ENCODE data around the gene RAB7B. TPM values are rescaled to one million over a fixed set of nuclear protein-coding genes. Genes with fewer than 3 reads are reported as not detected.

The RAB7B gene
- total and polyA plus RNA-seq, 2 experiments from 2014 or later, result 7.1 to 7.6 TPM

- WGBS, 2 experiments (ENCODE audit: low coverage in 1 of 2, low lambda C conversion rate in 2 of 2, missing lambda C conversion rate in 2 of 2), result 20 to 23% methylated on average over 6 to 7 of the region's 7 CpGs
- Histone ChIP-seq H3K4me1 (ENCODE audit: insufficient read depth) (peaks cover 15% of the 10 kb centered on the region), H3K36me3 (ENCODE audit: low read depth) (no peaks in the 10 kb centered on the region), H3K79me2 (ENCODE audit: insufficient read depth) (no peaks in the 10 kb centered on the region), H3F3A (ENCODE audit: insufficient read depth) (0 out of 2 replicates have a peak, but pooled peaks cover 3% of the 10 kb centered on the region), H3K9me2 (ENCODE audit: insufficient read depth) (no peaks in the 10 kb centered on the region), H2AFZ (no peak overlapping the region), H3K27me3 (replicated peaks; ENCODE audit: insufficient read depth) (peaks cover 5% of the 10 kb centered on the region), H3K27ac (no peak overlapping the region), H3K4me3 (no peak overlapping the region), H4K20me1 (ENCODE audit: insufficient read depth) (no peaks in the 10 kb centered on the region), H3K9ac (no peak overlapping the region), H3K4me2 (ENCODE audit: unreplicated experiment) (no peak overlapping the region), H3K9me3 (ENCODE audit: low read depth) (no peaks in the 10 kb centered on the region)
- TF ChIP-seq EZH2phosphoT487 (IDR thresholded peaks at IDR 0.05; ENCODE audit: insufficient read depth, low read depth), result no peak
- TF ChIP-seq EZH2 (IDR thresholded peaks at IDR 0.05; ENCODE audit: insufficient read depth, poor library complexity, severe bottlenecking), result no peak
- DNase-seq, result no peak
- in situ Hi-C loops (cut with MboI), result no loop called here
These were observed 63.4 kb downstream of the RAB7B start for GRCh38 chr1:205939690-205940330.

DNA sequence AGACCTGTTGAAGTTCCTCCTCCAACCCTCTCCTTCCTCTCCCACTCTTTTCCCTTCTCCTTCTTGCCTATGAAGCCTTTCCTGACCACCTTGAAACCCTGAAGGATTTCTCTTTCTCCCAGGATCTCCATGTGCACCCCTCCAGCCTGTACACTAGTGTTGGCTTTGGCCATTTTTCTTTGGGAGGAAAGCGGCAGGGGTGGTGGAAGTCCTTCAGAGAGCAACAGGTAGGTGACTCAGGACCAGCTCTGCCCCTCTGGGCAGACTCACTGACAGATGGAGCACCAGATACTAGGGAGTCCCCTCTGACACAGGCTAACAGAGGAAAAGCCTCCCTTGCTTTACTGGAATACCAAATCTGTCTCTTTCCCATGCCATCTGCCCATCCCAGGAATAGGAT lies 64.5 kb downstream of the RAB7B start:
- 100% methylated on average over 1 of the region's 1 CpG for WGBS, 2 experiments (ENCODE audit: low coverage in 1 of 2, low lambda C conversion rate in 2 of 2, missing lambda C conversion rate in 2 of 2)
- Histone ChIP-seq H3K27me3 (replicated peaks; ENCODE audit: insufficient read depth) (no peaks in the 10 kb centered on the region; the same call in 1 of the 2 replicates), H3K4me3 (no peak overlapping the region), H3K4me2 (ENCODE audit: unreplicated experiment) (no peak overlapping the region), H3K9me2 (ENCODE audit: insufficient read depth) (no peaks in the 10 kb centered on the region), H3K79me2 (ENCODE audit: insufficient read depth) (no peaks in the 10 kb centered on the region), H3K27ac (no peak overlapping the region), H4K20me1 (ENCODE audit: insufficient read depth) (no peaks in the 10 kb centered on the region), H3K9me3 (ENCODE audit: low read depth) (no peaks in the 10 kb centered on the region), H3K36me3 (ENCODE audit: low read depth) (no peaks in the 10 kb centered on the region), H3K4me1 (ENCODE audit: insufficient read depth) (peaks cover 25% of the 10 kb centered on the region), H3K9ac (no peak overlapping the region), H2AFZ (no peak overlapping the region), H3F3A (ENCODE audit: insufficient read depth) (peaks cover 12% of the 10 kb centered on the region)
- in situ Hi-C loops (cut with MboI), result no loop called here
- no peak for TF ChIP-seq EZH2phosphoT487 (IDR thresholded peaks at IDR 0.05; ENCODE audit: insufficient read depth, low read depth)
- TF ChIP-seq EZH2 (IDR thresholded peaks at IDR 0.05; ENCODE audit: insufficient read depth, poor library complexity, severe bottlenecking), result no peak
- no peak for DNase-seq

DNA sequence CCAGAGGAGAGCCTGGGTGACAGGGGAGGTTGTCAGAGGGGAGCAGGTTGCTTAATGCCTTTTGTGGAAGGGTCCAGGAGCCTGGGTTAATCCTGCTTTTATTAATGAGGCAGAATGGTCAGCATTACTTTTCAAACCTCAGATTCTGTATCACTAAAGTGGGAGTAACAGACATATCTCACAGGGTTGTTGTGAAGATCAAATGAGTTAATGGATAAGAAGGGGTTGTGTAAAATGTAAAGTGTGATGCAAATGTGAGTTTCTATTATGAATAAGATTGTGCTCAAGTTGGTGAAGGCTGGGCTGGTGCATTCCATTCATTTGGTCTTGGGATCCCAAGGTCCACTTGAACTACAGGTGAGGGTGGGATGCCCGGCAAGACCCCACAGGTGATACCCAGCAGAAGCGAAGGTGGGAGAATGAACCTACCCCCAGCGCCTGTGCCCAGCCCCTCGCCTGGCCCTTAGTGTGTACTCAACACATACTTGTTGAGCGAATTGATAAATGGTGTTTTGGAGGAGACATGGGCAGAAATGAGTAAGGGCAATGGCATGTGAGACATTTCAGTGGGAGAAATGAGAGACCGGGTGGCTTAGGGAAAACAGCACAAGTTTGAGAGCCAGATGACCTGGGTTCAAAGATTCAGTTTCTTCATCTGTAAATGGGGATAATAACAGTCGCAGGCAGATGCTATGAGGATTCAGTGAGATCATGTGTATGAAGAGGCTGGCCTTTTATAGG lies 66.2 kb downstream of the RAB7B start:
- in situ Hi-C loops (cut with MboI), result no loop called here
- Histone ChIP-seq H3F3A (ENCODE audit: insufficient read depth) (peaks cover 23% of the 10 kb centered on the region), H3K9ac (no peak overlapping the region), H3K4me3 (no peak overlapping the region), H3K27ac (no peak overlapping the region), H4K20me1 (ENCODE audit: insufficient read depth) (no peaks in the 10 kb centered on the region), H3K9me3 (ENCODE audit: low read depth) (no peaks in the 10 kb centered on the region), H3K79me2 (ENCODE audit: insufficient read depth) (no peaks in the 10 kb centered on the region), H2AFZ (no peak overlapping the region), H3K27me3 (replicated peaks; ENCODE audit: insufficient read depth) (no peaks in the 10 kb centered on the region), H3K36me3 (ENCODE audit: low read depth) (no peaks in the 10 kb centered on the region), H3K4me1 (ENCODE audit: insufficient read depth) (peaks cover 34% of the 10 kb centered on the region), H3K4me2 (ENCODE audit: unreplicated experiment) (peak overlapping the region; percentile 41), H3K9me2 (ENCODE audit: insufficient read depth) (no peaks in the 10 kb centered on the region)
- TF ChIP-seq EZH2 (IDR thresholded peaks at IDR 0.05; ENCODE audit: insufficient read depth, poor library complexity, severe bottlenecking), result no peak
- no peak for TF ChIP-seq EZH2phosphoT487 (IDR thresholded peaks at IDR 0.05; ENCODE audit: insufficient read depth, low read depth)
- WGBS, 2 experiments (ENCODE audit: low coverage in 1 of 2, low lambda C conversion rate in 2 of 2, missing lambda C conversion rate in 2 of 2), result 55 to 60% methylated on average over 7 of the region's 7 CpGs
- peak; percentile 68 for DNase-seq

DNA sequence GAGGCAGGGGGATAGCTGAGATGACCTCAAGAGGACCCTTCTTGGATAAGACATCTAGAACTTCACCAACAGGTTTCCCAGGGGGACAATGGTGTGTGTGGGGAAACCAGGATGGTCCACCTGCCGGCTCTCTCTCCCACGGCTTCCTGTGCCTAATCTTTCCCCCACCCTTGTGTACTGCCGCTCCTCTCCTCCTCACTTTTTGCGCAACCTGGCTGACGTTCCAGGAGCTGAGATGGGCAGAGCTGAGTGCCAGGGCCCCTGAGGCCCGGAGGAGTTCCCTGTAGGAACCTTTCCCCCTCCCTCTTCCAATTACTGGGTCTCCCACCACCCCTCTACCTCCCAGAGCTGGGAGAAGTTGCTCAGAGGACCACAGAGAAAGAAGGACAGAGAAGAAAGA lies 66.9 kb downstream of the RAB7B start:
- H3K9me2 ChIP-seq (ENCODE audit: insufficient read depth), result no peaks in the 10 kb centered on the region
- H3K9me3 ChIP-seq (ENCODE audit: low read depth), result no peaks in the 10 kb centered on the region
- TF ChIP-seq EZH2 (IDR thresholded peaks at IDR 0.05; ENCODE audit: insufficient read depth, poor library complexity, severe bottlenecking) (no peak), EZH2phosphoT487 (IDR thresholded peaks at IDR 0.05; ENCODE audit: insufficient read depth, low read depth) (no peak)
- H3F3A ChIP-seq (ENCODE audit: insufficient read depth), result peaks cover 23% of the 10 kb centered on the region
- no peak overlapping the region for H3K27ac ChIP-seq
- H3K4me3 ChIP-seq, result no peak overlapping the region
- no peaks in the 10 kb centered on the region for H4K20me1 ChIP-seq (ENCODE audit: insufficient read depth)
- H2AFZ ChIP-seq, result no peak overlapping the region
- WGBS, 2 experiments (ENCODE audit: low coverage in 1 of 2, low lambda C conversion rate in 2 of 2, missing lambda C conversion rate in 2 of 2), result 71 to 81% methylated on average over 6 of the region's 6 CpGs
- peaks cover 34% of the 10 kb centered on the region for H3K4me1 ChIP-seq (ENCODE audit: insufficient read depth)
- no peaks in the 10 kb centered on the region for H3K27me3 ChIP-seq (replicated peaks; ENCODE audit: insufficient read depth)
- no peak for DNase-seq
- H3K4me2 ChIP-seq (ENCODE audit: unreplicated experiment), result peak overlapping the region; percentile 41
- H3K79me2 ChIP-seq (ENCODE audit: insufficient read depth), result no peaks in the 10 kb centered on the region
- H3K9ac ChIP-seq, result no peak overlapping the region
- in situ Hi-C loops (cut with MboI), result no loop called here
- H3K36me3 ChIP-seq (ENCODE audit: low read depth), result no peaks in the 10 kb centered on the region

Measured in GM23248 (cell line).